HG03039 (cell line): ENCODE results near the gene ITGAX.
"Not testable (repeated sequence)": the region's sequence is repeated elsewhere in the genome, so short reads cannot be mapped to it uniquely, and the experiment has no call there.

Experiments
- ATAC-seq: cut with Tn5 transposase; IDR thresholded peaks from one replicate; pipeline ENCODE4 v1.9.1; 2021; ENCODE audit warnings: mild to moderate bottlenecking, moderate library complexity; ENCODE audit not compliant: unreplicated experiment

Gene ITGAX

GRCh38 chr16:31354394-31355291, at the start of gene ITGAX:
Gene ITGAX (plus strand): TSS chr16:31355176. CDS start chr16:31355255, 79 bp downstream.
- peak; percentile 68 for ATAC-seq

GRCh38 chr16:31305219-31305618, 49.8 kb upstream of the ITGAX start:
- ATAC-seq = no peak

GRCh38 chr16:31308381-31308780, 46.6 kb upstream of the ITGAX start:
- ATAC-seq = not testable (repeated sequence)

DNA sequence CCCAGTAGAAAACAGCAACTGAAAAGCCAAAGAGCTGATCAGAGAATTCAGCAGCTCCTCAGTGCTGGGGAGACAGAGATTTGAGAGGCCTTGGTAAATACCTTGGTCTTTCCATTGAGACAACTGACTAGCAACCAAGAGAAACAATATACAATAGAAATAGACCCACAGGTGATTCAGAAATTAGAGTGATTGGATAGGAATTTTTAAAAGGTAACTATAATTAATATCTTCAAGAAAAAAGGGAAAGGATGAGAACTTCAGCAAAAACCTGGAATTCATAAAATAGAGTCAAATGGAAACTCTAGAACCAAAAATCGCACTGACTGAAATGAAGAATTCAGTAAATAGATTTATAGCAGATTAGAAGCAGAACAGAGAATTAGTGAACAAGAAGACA, 32.5 kb upstream of the ITGAX start:
- no peak for ATAC-seq

DNA sequence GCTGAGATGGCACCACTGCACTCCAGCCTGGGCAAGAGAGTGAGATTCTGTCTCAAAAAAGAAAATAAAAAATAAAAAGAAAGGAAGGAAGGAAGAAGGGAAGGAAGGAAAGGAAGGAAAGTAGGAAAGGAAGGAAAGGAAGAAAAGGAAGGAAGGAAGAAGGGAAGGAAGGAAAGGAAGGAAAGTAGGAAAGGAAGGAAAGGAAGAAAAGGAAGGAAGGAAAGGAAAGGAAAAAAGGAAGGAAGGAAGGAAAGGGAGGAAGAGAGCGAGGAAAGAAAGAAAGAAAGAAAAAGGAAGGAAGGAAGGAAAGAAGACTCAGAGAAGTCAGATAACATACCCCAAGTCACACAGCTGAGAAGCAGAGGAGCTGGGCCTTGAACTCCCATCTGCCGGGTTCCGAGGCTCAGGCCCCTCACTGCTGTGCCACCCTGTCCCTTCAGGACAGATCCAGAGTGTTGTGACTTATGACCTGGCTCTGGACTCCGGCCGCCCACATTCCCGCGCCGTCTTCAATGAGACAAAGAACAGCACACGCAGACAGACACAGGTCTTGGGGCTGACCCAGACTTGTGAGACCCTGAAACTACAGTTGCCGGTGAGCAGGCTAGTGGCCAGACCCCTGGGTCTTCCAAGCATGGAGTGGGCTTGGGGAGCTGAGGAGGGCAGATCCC, 30.9 kb upstream of the ITGAX start:
- no peak for ATAC-seq

DNA sequence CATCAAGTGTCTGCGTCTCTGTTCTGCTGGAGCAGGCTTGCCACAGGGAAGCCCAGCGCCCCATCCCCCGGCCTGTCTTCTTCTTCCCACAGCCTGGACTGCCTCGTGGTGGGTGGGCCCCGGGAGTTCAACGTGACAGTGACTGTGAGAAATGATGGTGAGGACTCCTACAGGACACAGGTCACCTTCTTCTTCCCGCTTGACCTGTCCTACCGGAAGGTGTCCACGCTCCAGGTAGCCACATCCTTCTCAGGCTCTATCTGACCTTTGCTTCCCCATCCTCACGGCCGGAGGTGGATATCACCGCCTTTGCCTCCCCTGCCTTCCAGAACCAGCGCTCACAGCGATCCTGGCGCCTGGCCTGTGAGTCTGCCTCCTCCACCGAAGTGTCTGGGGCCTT, 29.8 kb upstream of the ITGAX start:
- ATAC-seq = no peak

GRCh38 chr16:31327646-31328225, 27.2 kb upstream of the ITGAX start:
- no peak for ATAC-seq

- ATAC-seq = no peak
These were observed 26.5 kb upstream of the ITGAX start for GRCh38 chr16:31328322-31329052.

DNA sequence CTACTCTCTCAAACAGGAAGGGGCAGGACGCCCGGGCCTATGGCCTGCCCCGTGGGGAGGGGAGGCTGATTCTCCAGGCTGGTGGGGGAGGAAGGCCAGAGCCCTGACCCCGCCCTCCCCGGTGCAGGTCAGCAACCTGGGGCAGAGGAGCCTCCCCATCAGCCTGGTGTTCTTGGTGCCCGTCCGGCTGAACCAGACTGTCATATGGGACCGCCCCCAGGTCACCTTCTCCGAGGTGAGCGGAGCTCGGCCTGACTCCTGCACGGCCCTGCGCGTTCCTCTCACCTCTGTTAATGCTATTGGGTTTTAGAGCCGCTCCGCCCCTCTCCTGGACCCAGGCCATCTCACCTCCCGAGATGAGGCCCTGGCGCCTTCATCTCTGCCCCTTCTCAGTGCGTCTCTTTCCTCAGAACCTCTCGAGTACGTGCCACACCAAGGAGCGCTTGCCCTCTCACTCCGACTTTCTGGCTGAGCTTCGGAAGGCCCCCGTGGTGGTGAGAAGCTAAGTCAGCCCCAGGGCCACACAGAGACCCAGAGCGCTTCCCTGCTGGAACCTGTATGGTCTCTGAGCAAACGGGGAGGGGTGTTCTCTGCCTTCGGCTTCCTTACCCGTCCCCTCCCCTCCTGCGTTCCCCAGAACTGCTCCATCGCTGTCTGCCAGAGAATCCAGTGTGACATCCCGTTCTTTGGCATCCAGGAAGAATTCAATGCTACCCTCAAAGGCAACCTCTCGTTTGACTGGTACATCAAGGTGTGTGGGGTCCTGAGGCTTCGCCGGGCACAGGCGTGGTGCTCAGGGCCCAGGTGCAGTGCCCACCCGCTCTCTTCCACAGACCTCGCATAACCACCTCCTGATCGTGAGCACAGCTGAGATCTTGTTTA, 25.1 kb upstream of the ITGAX start:
- no peak for ATAC-seq

DNA sequence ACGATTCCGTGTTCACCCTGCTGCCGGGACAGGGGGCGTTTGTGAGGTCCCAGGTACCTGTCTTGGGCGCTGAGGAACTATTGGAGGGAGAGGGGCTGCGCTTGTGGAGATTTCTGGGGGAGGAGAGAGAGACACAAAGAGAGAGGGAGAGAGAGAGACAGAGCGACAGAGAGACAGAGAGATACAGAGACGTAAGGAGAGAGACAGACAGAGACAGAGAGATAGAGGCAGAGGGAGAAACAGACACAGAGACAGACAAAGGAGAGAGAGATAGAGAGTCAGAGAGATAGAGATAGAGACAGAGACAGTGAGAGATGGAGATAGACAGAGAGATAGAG, 24.5 kb upstream of the ITGAX start:
- ATAC-seq = no peak

DNA sequence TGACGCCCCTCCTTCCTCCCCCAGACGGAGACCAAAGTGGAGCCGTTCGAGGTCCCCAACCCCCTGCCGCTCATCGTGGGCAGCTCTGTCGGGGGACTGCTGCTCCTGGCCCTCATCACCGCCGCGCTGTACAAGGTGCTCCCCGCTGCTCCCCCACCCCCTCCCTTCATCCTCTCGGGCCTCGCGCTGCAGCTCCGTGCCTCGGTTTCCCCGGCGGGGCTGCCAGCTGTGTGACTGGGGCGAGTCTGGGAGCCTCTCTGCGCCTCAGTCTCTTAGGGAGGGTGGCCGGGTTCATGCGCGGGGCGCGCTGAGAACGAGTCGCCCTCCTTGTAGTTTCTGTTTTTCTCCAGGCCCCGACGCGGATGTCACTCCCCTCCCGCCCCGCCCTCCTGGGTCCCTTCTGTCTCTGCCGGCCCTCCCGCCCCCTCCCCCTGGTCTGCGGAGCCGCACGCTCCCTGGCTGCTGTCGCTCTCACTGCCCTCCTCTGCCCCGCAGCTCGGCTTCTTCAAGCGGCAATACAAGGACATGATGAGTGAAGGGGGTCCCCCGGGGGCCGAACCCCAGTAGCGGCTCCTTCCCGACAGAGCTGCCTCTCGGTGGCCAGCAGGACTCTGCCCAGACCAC, 23.7 kb upstream of the ITGAX start:
- no peak for ATAC-seq

- ATAC-seq = no peak
These were observed 23.1 kb upstream of the ITGAX start for GRCh38 chr16:31331807-31332301.

- ATAC-seq = no peak
These were observed 22.4 kb upstream of the ITGAX start for GRCh38 chr16:31332544-31332943.

DNA sequence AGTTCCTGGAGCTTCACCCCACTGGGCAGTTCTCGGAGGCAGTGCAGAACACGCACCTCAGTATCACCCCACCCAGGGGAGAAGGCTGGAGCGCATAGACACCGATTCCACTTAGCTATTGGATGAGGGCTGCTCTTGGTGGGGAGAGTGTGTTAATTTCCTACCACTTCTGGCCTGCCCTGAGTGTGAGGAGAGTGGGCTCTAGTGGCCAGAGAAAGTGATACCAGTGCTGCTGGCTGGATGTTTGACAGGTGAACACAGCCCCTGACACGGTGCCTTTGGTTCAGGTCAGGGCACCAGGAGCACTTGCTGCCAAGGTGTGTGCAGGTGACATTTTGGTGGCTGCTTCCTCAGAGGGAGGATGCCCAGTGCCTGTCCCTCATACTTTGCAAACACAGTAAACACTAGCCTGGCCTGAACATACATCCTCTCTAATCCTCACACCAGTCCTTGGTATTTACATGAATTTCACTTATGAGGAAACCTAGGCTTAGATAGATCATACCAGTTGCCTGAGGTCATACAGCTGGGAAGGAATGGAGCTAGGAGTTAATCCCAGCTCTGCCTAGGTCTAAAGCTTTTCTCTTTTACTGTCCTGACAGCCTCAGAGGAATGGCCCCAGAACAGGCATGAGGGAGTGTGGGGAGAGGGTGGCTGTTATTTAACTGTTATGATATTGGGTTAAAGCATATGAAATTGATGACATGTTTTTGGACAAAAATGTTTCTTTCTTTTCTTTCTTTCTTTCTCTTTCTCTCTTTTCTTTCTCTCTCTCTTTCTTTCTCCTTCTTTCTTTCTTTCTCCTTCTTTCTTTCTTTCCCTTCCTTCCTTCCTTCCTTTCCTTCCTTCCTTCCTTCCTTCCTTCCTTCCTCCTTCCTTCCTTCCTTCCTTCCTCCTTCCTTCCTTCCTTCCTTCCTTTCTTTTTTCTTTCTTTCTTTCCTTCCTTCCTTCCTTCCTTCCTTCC, 21.0 kb upstream of the ITGAX start:
- ATAC-seq = no peak

DNA sequence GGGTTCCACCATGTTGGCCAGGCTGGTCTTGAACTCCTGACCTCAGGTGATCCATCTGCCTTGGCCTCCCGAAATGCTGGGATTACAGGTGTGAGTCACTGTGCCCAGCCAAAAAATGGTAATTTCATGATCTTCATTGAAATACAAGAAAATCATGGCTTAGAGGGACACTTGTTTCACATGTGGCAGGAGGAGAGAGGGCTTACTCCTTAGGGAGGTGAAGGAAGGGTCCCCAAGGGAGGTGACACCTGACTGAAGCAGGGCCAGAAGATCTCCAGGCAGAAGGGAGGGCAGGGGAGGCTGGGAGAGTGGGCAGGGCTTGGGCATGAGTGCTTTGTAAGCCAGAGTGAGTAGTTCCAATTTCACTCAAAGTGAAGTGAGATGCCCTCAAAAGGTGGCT, 20.0 kb upstream of the ITGAX start:
- ATAC-seq = no peak

DNA sequence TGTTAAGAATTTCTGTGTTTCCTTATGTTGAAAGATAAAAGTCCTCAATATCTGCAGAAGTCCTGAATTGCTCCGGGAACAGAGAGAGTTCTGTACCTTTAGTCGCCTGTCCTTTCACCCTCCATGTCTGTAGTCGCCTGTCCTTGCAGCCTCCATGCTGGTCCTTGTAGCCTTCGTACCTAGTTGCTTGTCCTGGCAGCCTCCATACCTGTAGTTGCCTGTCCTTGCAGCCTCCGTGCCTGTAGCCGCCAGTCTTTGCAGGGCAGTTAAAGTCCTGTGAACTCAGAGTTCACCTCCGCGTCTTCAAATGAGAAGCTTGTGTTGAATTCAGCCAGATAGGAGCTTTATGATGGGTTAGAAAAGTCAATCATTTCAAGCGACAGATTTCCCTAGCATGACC, 19.5 kb upstream of the ITGAX start:
- no peak for ATAC-seq

DNA sequence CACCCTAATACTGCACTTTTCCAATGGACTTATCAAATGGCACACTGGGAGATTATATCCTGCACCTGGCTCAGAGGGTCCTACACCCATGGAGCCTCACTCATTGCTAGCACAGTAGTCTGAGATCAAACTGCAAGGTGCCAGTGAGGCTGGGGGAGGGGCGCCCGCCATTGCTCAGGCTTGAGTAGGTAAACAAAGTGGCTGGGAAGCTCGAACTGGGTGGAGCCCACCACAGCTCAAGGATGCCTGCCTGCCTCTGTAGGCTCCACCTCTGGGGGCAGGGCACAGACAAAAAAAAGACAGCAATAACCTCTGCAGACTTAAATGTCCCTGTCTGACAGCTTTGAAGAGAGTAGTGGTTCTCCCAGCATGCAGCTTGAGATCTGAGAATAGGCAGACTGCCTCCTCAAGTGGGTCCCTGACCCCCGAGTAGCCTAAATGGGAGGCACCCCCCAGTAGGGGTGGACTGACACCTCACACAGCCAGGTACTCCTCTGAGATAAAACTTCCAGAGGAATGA, 16.8 kb upstream of the ITGAX start:
- not testable (repeated sequence) for ATAC-seq

DNA sequence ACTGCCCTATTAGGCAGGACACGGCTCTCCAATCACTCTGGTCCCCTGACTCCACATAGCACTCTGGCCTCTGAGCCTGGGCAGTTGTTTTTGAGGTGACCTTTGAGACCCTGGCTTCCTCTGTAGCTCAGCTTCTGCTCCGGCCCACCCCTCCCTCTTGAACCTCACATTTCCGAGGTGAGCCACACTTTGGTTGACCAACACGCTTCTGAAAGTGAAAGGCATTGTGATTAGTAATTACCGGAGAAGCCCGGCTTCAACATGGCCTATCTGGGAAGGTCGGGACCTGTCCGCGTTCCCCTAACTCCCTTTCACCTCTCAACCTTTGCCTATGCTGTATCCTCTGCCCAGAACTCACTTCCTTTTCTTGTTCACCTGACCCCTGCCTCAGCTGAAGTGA, 10.3 kb upstream of the ITGAX start:
- ATAC-seq = no peak
